Body of pancreas (tissue), 4 donors: Measurements from ENCODE around the gene EBF3. TPM values are rescaled to one million over a fixed set of nuclear protein-coding genes. Genes with fewer than 3 reads are reported as not detected.

ENCODE experiments used
- ATAC-seq: fragments of 150-250 bp; one replicate; pipeline ENCODE4 v1.9.1; 2016
- DNase-seq, 4 donors: peaks; one replicate each; pipeline ENCODE4 v3.0.0-alpha.2; 2019
- H3K27ac ChIP-seq, 4 donors: fragments of 200-600 bp; sonication (generic); 1 replicate in 3 of 4; 2 replicates in 1 of 4; pipeline versions ENCODE4 v1.5.1 to v1.6.1; 2016 to 2019; ENCODE audit warnings: mild to moderate bottlenecking in 1 of 4, mixed read lengths in 1 of 4, moderate library complexity in 1 of 4
- H3K27me3 ChIP-seq, 2 donors: fragments of 200-600 bp; sonication (generic); one replicate each; pipeline ENCODE4 v1.6.0; 2016; ENCODE audit warnings: mild to moderate bottlenecking in 1 of 2
- H3K36me3 ChIP-seq, 2 donors: fragments of 200-600 bp; sonication (generic); replicated peaks in 1 of 2; 2 replicates each; pipeline ENCODE4 v1.5.1; 2016; ENCODE audit warnings: low read depth in 2 of 2; ENCODE audit not compliant: insufficient read depth in 1 of 2
- H3K4me1 ChIP-seq: fragments of 200-600 bp; sonication (generic); one replicate; pipeline ENCODE4 v1.6.0; 2016
- H3K4me3 ChIP-seq, 2 donors: fragments of 200-600 bp; sonication (generic); 1 replicate in 1 of 2; 2 replicates in 1 of 2; pipeline ENCODE4 v1.5.1; 2016 to 2019
- H3K9me3 ChIP-seq, 3 donors: fragments of 200-600 bp; sonication (generic); 1 replicate in 2 of 3; 2 replicates in 1 of 3; pipeline ENCODE4 v1.5.1; 2016
- CTCF ChIP-seq, 7 experiments: fragments of 450-650 bp in 4 of 7; fragments of 200-600 bp in 3 of 7; sonication (generic) in 3 of 7; IDR thresholded peaks; one replicate each; pipeline ENCODE4 v1.5.1; 2016 to 2019; ENCODE audit warnings: antibody characterized with exemption in 7 of 7
- POLR2A ChIP-seq, 3 donors: fragments of 450-650 bp; IDR thresholded peaks; one replicate each; pipeline ENCODE4 v1.6.1; 2016; ENCODE audit warnings: antibody characterized with exemption in 3 of 3, mild to moderate bottlenecking in 2 of 3
- whole genome bisulfite sequencing, 2 donors: methylation state at CpG; one replicate each; pipeline ENCODE4 v1.1.5; 2017; 5-methylcytosine and 5-hydroxymethylcytosine counted together
- intact Hi-C: fragments of 100-400 bp; cut with DNase I; formaldehyde crosslinking; loops from one replicate; pipeline ENCODE4 v1.15.1; 2023
- total RNA-seq, 2 donors: library from RNA; depleted of rRNA; stranded (reverse); fragments of >200 nt; gene quantifications; one replicate each; pipeline ENCODE4 v1.1.0, GENCODE V29; 2016

EBF3 gene
- total RNA-seq, 2 donors from 2014 or later: 2.3 to 4.6 TPM

GRCh38 chr10:129953119-129954051 is 10.7 kb downstream of the EBF3 start:
- H3K27me3 ChIP-seq: peaks cover 0 to 25% of the 10 kb centered on the region in 2 donors

GRCh38 chr10:129952378-129953118 is 11.5 kb downstream of the EBF3 start:
- H3K27ac ChIP-seq: no peak overlapping the region
- ATAC-seq: no peak
- no peak overlapping the region for H3K4me3 ChIP-seq
- peaks cover 0 to 18% of the 10 kb centered on the region in 2 donors for H3K27me3 ChIP-seq
- no peak for DNase-seq
- WGBS, 2 donors: 60 to 61% methylated on average over 13 of the region's 13 CpGs
- H3K36me3 ChIP-seq: no peaks in the 10 kb centered on the region
- peaks cover 8% of the 10 kb centered on the region for H3K4me1 ChIP-seq
- intact Hi-C loops: no loop called here
- H3K9me3 ChIP-seq: no peaks in the 10 kb centered on the region
- TF ChIP-seq POLR2A (IDR thresholded peaks at IDR 0.05) (no peak), CTCF (IDR thresholded peaks at IDR 0.05) (no peak)

More at GRCh38 chr10:129953119-129954051, 10.7 kb downstream of the EBF3 start:
- ATAC-seq (no peak), DNase-seq (no peak)
- intact Hi-C loops: no loop called here
- Histone ChIP-seq H3K4me3 (no peak overlapping the region), H3K9me3 (no peaks in the 10 kb centered on the region), H3K36me3 (no peaks in the 10 kb centered on the region), H3K4me1 (peaks cover 11% of the 10 kb centered on the region), H3K27ac (no peak overlapping the region)
- no peak for TF ChIP-seq POLR2A (IDR thresholded peaks at IDR 0.05)
- TF ChIP-seq CTCF (IDR thresholded peaks at IDR 0.05): no peak
- 67 to 69% methylated on average over 15 to 22 of the region's 22 CpGs for WGBS, 2 donors

GRCh38 chr10:129951970-129952265 is 12.2 kb downstream of the EBF3 start:
- intact Hi-C loops: no loop called here
- no peaks in the 10 kb centered on the region for H3K9me3 ChIP-seq
- DNase-seq (no peak), ATAC-seq (no peak)
- H3K27ac ChIP-seq: no peak overlapping the region
- H3K4me3 ChIP-seq: no peak overlapping the region
- peaks cover 10% of the 10 kb centered on the region for H3K4me1 ChIP-seq
- peaks cover 0 to 12% of the 10 kb centered on the region in 2 donors for H3K27me3 ChIP-seq
- no peak for TF ChIP-seq POLR2A (IDR thresholded peaks at IDR 0.05)
- no peak for TF ChIP-seq CTCF (IDR thresholded peaks at IDR 0.05)
- 91 to 95% methylated on average over 4 of the region's 4 CpGs for WGBS, 2 donors
- no peaks in the 10 kb centered on the region for H3K36me3 ChIP-seq

- Histone ChIP-seq H3K4me1 (peaks cover 15% of the 10 kb centered on the region), H3K36me3 (no peaks in the 10 kb centered on the region), H3K27me3 (peaks cover 0 to 11% of the 10 kb centered on the region in 2 donors), H3K9me3 (no peaks in the 10 kb centered on the region), H3K27ac (no peak overlapping the region), H3K4me3 (no peak overlapping the region)
- intact Hi-C loops: no loop called here
- ATAC-seq (no peak), DNase-seq (no peak)
- 80 to 86% methylated on average over 30 of the region's 30 CpGs for WGBS, 2 donors
- TF ChIP-seq CTCF (IDR thresholded peaks at IDR 0.05): no peak
- TF ChIP-seq POLR2A (IDR thresholded peaks at IDR 0.05): no peak
Observed at GRCh38 chr10:129951101-129951969, 12.7 kb downstream of the EBF3 start.
